SH-SY5Y (cell line): ENCODE results near the gene IFI44L.

Experiments used
- GATA2 ChIP-seq: IDR thresholded peaks from 2 replicates; pipeline ENCODE4 v1.6.1; 2011; ENCODE audit warnings: mild to moderate bottlenecking, low read depth, low read length
- GATA3 ChIP-seq: IDR thresholded peaks from 2 replicates; pipeline ENCODE4 v1.6.1; 2011; ENCODE audit warnings: low read depth, mild to moderate bottlenecking, low read length, moderate library complexity

- TF ChIP-seq GATA3: no peak
- no peak for TF ChIP-seq GATA2
These were observed 56.7 kb downstream of the IFI44L start for GRCh38 chr1:78676993-78677392.
